HS-5 (cell line): Measurements from ENCODE around the gene OVOL2.
"Not testable (repeated sequence)": the region's sequence is repeated elsewhere in the genome, so short reads cannot be mapped to it uniquely, and the experiment has no call there.

Source experiments
- DNase-seq: peaks from one replicate; pipeline ENCODE4 v3.0.0-alpha.2; 2012; ENCODE audit warnings: low read depth

The OVOL2 gene

GRCh38 chr20:18057994-18058349 lies 256 bp upstream of the OVOL2 start:
- no peak for DNase-seq

- no peak for DNase-seq
Observed at GRCh38 chr20:18056174-18057100, 1.3 kb downstream of the OVOL2 start.

GRCh38 chr20:18055261-18055660 lies 2.5 kb downstream of the OVOL2 start:
- no peak for DNase-seq

GRCh38 chr20:18052856-18053255 lies 4.9 kb downstream of the OVOL2 start:
- DNase-seq: no peak

GRCh38 chr20:18050628-18051027 lies 7.1 kb downstream of the OVOL2 start:
- DNase-seq: no peak

GRCh38 chr20:18048176-18048575 lies 9.5 kb downstream of the OVOL2 start:
- DNase-seq: no peak

GRCh38 chr20:18046535-18046934 lies 11.2 kb downstream of the OVOL2 start:
- DNase-seq: no peak

- DNase-seq: no peak
Observed at GRCh38 chr20:18042229-18042628, 15.5 kb downstream of the OVOL2 start.

GRCh38 chr20:18041462-18041861 lies 16.3 kb downstream of the OVOL2 start:
- no peak for DNase-seq

- no peak for DNase-seq
Observed at GRCh38 chr20:18039063-18039462, 18.7 kb downstream of the OVOL2 start.

GRCh38 chr20:18034039-18034438 lies 23.7 kb downstream of the OVOL2 start:
- no peak for DNase-seq

- DNase-seq: no peak
Observed at GRCh38 chr20:18032977-18033892, 24.5 kb downstream of the OVOL2 start.

GRCh38 chr20:18031888-18032509 lies 25.7 kb downstream of the OVOL2 start:
- no peak for DNase-seq

- no peak for DNase-seq
Observed at GRCh38 chr20:18031050-18031449, 26.7 kb downstream of the OVOL2 start.

GRCh38 chr20:18030020-18030419 lies 27.7 kb downstream of the OVOL2 start:
- DNase-seq: no peak

- DNase-seq: not testable (repeated sequence)
Observed at GRCh38 chr20:18027011-18027410, 30.7 kb downstream of the OVOL2 start.

GRCh38 chr20:18024606-18025127 lies 33.0 kb downstream of the OVOL2 start:
- DNase-seq: no peak

- DNase-seq: no peak
Observed at GRCh38 chr20:18020931-18021330, 36.8 kb downstream of the OVOL2 start.

- no peak for DNase-seq
Observed at GRCh38 chr20:18019068-18019467, 38.6 kb downstream of the OVOL2 start.

GRCh38 chr20:18018100-18018499 lies 39.6 kb downstream of the OVOL2 start:
- DNase-seq: no peak

- DNase-seq: no peak
Observed at GRCh38 chr20:18016772-18017171, 40.9 kb downstream of the OVOL2 start.

- DNase-seq: no peak
Observed at GRCh38 chr20:18014411-18014810, 43.3 kb downstream of the OVOL2 start.
